ENCODE data around the gene CANT1.
A peak's percentile ranks its signal among the peaks of the same experiment; 100 is the strongest.

Gene CANT1

DNA sequence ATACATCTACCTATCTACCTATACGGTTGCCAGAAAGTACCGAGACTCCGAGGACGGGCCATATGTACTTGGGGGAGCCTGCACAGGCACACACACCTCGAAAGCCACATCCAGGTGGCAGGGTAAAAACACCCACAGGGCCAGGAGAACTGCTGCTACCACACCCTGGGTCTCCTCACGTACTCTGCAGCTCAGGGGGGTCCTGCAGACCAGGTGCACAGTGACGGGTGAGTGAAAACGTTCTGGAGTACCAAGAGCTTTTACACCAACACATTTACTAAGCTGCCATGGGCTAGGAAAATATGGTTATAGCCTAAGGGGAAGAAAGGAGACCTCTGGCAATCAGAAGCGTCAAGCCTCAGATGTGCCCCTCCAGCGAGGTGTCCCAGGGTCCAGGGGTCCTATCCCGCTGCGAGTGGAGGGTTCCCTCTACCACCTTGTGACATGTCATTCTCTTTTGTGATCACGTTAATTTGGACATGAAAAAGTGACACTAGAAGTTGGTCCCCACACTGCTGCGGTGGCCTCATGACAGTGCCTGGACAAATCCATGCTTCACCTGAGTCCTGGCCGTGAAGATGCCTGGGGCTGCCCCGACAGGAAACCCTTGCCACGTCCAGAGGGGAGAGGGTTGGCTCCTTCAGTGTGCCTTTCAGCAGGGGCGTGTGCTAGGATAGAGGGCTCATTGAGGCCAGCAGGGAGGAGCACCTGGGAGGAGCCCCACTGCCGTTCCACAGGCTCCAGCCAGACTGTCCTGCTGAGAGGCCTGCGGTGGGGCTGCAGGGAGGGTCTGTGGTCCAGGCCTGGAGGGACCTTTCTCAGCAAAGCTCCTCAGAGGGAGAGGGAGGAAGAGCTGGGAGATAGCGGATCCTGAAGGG is 1.8 kb downstream of the CANT1 start:
- no peak for DNase-seq

DNA sequence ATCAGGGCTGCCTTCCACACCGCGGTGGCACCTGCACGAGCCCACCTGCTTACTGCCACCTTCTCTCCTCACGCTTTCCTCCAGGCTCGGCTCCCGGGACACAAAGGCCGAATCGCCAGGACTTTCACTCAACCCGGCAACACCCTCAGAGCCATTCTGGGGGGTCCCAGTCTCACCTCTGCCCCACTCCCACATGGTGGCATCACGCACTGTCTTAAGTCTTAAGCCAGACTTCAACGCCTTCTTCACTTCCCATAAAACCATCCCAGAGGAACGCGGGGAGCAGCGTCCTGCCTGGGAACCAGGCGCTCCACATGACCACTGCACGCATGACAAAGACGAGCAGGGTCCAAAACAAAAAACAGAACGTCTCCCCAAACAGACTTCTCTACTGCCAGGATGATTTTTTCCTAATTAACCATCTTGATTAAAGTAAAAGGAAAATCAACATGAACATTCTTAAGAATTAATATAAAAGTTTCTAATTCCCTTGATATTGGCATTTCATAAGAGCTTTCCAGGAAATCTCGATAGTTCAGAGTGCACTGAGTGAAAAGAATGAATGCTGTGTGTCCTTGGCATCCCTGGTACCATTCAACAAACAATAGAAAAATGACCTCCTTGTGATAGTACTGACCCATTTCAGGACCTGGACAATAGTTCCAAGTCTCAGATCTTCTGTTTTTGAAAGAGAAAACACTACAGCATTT is 2.6 kb downstream of the CANT1 start:
- DNase-seq = no peak

DNA sequence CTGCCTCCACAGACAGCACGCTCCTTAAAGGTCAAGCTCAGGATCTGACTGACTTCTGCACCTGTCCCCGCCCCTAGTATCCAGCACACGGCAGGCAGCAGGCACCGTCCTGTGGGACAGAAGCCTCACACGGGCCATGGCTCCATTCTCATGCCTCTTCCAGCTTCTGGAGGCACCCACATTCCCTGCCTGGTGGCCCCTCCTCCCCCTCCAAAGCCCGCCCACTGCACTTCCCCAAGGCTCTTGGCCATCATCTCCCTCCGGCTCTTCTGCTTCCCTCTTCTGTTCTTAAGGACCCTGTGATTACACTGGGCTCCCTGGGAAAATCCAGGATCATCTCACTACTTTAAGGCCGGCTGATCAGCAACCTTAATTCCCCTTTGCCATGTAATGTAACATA is 3.5 kb downstream of the CANT1 start:
- DNase-seq = no peak

DNA sequence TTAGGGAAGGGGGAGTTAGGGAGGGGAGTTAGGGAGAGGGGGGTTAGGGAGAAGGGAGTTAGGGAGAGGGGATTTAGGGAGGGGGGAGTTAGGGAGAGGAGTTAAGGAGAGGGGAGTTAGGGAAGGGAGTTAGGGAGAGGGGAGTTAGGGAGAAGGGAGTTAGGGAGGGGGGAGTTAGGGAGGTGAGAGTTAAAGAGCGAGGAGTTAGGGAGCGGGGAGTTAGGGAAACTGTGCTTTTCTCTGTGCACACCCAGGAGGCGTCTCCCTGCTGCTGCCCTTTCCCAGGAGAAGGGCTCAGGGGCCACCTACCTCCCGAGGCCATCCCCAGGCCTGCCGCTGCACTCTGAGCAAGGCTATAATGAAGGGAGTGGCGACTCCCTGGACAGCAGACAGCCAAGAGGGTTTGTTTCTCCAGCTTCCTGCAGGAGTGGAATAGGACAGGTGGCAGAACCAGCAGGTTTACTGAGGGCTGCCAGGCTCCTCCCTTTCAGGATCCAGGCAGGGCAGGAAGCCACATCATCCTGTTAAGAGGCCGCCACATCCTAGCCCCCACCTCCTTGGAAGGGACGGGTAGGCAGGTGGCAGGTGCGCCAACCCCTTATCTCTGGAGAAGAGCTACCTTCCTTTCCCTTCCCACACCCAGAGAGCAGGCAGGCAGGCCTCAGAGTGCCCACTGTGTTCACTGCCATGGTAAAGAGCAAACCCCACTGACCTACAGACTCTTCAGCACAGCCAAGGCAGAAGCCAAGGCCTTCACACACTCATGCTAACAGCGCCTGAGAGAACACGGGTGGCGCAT is 4.3 kb downstream of the CANT1 start:
- DNase-seq = peak; percentile 86

DNA sequence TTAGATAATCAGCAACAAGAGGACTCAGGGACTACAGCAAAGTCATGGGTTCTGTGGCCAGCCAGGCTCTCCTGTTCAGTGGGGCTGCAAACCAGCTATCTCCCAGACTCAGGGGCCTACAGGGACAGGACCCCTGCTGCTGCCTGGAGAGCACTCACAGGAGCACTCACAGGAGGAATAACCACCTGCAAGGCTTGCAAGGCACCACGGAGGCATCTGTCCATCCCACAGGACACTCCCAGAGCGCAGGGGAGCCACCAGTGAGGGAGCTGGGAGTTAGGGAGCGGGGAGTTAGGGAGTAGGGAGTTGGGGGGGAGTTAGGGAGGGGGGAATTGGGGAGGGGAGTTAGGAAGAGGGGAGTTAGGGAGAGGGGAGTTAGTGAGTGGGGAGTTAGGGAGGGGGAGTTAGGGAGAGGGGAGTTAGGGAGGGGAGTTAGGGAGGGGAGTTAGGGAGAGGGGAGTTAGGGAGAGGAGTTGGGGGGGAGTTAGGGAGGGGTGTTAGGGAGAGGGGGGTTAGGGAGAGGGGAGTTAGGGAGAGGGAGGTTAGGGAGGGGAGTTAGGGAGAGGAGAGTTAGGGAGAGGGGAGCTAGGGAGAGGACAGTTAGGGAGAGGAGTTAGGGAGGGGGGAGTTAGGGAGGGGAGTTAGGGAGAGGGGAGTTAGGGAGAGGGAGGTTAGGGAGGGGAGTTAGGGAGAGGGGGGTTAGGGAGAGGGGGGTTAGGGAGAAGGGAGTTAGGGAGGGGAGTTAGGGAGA is 5.7 kb downstream of the CANT1 start:
- DNase-seq = no peak

DNA sequence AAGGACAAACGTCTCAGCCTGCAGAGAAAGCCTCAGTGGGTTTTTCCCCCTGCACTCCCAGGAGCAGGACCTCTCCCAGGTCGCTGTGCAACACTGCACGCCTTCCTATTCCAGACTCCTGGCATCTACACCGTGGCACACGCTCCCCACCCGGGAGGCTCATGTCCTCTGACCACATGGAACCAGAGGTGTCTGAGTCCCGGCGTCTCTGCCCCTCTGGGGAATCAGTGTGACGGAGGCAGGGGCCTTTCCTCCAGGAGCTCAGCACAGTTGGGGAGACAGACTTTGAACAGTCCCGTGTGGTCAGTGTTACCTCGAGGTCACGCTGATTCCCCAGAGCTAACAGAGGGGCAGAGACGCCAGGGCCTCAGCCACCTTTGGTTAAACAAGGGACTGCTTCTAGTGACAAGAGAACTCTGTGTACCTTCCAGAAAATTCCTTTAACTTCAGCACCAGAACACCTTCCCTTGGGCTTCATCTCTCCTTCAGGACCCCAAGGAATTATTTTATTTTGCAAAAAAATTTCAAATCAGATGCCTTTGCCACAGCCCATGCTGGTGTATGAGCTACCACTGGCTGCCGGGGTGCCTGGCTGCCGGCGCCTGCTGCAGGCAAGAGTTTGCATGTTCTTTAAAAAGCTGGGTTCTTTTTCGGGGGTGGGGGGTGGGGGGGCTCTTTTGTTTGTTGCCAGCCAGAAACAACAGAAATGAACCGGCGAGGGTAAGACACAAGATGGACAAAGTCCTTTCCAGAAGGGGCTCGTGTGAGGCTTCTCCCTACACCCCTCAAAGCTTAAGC is 6.6 kb downstream of the CANT1 start:
- DNase-seq = no peak

DNA sequence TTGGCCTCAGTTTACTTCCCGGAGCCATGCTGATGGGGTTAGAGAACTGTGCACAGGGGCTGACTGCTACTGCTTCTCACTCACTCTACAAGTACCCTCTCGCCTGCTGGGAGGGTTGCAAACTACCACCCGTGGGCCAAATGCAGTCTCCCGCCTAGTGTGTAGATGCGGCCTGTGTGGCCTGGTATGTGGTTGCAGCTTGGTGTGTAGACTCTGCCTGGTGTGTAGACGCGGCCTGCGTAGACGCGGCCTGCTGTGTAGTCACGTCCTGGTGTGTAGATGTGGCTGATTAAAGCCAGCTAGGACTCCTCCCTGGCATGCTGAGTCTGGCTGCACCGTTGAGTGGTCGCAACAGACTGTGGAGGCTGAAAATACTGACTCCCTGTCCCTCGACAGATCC is 7.3 kb downstream of the CANT1 start:
- DNase-seq = no peak

DNA sequence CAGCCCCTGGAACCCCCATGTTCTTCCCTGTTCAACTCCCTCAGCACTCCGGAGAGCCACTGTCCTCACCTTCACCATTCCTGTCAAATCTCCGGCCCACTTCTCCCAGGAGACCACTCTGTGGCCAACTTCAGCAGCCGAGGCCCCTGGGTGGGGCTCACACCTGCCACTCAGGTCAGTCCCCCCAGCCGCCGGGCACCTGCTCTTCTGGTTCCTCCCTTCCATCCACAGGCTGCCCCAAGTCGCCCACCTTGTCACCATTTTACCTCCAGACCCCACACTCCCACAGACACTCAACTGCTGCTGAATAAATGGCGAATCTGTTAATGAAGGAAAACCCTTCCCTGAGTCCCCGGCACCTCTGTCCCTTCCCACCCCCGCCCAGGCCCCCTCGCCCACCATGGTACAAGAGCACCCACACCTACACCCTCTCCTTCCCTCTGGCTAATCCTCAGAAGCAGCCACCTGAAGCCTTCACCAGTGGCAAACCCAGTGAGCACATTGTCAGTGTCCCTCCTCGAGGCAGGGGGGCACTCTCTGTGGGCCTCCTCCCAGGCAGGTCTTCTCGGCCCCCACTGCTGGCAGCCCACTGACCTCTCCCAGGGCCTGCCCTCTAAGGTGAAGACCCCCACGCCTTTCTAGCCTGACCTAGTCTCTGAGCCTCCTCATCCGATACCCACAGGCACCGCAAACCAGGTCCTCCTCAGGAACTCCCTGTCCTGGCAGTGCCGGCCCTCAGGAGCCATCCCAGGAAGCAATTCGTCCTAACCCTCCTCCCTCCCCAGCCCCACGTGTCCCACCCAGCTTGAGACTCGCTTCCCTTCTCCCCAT is 8.2 kb downstream of the CANT1 start:
- DNase-seq = no peak

DNA sequence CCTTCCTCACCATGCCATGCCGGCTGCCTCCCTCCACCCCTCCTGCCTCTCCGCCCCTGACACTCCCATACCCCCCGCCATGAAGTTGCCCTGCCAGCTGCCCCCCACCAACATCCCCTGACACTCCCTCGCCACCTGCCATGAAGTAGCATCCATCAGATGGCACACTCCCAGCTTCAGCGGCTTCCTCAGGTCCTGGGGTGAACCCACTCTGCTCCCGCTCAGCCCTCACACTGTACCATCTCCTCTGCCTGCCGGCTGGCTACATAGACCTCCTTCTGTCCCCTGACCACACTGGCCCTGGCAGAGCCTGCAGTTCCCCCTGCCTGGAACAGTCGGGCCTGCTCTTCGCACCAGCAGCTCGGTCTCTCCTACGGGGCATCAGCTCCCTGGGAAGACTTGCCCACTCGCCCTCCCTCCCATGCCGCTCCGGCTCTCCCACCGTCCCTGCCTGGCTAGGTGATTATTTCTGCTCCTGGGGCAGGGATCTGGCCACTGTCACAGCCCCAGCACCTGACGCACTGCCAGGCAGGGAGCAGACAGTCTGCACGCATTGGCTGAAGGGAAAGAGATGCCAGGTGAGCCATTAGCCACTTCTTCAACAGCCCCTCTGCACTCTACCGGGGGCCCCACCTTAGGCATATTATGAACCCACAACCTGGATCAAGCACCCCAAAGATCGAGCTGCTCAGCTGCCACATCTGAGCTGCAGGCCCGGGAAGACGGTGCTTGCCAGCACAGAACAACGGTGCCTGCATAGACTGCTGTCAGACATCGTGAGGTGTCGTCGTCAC is 9.0 kb downstream of the CANT1 start:
- no peak for DNase-seq

DNA sequence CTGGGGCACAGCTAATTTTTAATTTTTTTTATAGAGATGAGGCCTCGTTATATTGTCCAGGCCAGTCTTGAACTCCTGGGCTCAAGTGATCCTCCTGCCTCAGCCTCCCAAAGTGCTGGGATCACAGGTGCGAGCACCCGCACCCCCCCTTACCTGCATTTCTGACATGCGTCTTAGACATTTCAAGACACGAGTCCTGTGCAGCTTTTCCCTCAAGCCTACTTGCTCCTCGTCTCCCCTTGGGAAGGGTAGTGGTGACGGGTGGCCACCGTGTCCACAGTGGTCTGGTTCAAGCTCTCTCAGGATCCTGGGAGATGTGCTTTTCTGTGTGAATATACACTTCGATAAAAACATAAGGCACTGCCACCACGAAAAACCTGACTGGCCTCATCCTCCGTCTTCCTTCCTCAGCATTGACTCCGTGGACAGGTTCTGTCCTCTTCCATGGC is 9.6 kb downstream of the CANT1 start:
- DNase-seq = no peak

DNA sequence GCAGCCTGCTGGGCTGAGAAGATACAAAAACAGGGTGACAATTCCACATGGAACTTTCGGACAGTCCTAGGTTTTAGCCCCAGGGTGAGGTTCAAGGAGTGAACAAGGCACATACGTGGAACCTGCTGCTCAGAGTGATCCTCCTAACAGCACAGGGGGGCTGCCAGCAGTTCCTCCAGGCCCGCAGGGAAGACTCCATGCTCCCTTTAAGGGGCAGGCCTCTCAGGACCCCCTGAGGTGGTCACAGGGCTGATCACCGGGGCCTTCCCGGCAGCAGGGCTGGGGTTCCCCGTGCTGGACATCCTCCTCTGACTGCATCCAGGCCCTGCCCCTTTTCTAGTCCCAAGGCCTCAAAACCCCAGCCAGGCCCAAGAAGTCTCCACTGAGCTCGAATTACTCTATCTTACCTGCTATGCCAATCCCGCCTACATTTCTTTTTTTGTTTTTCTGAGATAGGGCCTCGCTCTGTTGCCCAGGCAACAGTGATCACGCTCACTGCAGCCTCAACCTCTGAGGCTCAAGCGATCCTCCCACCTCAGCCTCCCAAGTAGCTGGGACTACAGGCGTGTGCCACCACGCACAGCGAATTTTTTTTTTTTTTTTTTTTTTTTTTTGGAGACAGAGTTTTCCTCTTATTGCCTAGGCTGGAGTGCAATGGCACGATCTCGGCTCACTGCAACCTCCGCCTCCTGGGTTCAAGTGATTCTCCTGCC is 10.4 kb downstream of the CANT1 start:
- DNase-seq = no peak

DNA sequence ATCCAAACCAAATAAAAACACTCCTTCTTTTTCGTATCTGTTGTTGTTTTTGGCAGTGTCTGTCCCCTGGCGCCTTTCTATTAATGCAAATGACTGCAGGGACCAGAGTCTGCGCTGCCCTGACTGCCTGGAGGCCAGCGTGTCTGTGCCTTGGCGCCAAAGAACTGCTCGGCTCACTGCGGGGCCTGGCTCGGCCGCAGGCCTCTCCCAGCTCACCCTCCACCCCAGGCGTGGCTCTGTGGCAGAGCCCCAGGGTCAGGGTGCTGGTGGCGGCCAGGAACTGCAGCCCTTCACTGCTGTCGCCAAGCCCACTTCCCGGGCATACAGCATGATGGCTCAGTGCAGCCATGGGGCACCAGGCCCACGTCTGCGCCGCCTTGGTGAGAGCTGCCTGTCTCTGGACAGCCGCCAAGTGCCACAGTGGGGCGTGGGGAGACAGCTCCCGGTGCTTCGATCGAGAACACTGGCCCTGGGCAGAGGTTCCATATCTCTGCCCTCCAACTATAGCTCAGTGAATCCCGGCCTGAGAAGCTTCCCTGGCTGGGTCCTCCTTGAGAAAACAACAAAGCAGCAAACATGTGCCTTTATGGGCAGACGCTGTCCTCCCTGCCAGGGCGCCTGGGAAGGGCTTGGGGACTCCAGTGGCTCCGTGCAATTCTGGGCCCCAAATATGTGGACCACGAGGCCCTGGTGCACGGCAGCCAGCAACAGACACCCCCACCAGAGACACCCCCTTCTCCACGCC is 11.1 kb downstream of the CANT1 start:
- DNase-seq = no peak

DNA sequence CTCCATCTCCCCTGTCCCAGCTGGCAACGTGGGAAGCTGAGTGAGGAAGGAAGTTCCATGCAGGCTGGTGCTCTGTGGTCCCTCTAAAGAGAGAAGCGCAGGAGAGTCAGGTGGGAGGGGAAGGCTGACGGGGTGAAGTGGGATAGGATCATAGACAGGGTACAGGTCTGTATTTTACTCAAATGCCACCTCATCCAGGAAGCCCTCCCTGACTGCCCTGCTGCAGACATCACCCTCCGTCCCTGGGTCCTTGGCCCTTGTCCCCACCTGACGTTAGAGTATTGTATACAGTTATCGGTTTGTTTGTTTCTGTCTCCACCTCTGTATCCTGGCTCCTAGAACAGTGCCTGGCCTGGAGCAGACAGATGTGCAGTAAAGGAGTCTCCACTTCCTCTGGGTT is 11.7 kb downstream of the CANT1 start:
- no peak for DNase-seq

DNA sequence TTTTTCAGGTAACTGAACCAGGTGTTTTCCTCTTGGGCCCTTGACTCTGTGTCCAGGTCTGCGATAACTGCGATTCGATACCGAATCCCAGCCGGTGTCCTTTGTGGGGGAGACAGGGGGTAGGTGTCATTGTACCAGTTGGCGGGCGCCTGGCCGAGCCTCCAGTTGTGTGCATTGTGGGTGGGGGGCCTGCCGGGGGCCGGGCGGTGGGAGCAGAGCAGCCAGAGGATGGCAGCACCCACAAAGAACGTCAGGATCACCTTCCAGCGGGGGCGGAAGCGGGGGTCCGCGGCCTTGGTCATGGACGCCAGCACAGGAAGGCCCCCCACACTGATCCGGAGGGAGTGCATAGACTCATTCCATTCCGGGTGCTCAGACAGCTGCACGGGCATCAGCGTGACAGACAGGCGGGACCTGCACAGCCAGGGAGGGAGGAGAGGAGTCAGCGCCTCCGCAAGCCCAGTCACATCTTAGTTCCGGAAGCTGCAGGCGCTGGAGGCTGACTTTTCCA is 12.3 kb downstream of the CANT1 start:
- DNase-seq = no peak

DNA sequence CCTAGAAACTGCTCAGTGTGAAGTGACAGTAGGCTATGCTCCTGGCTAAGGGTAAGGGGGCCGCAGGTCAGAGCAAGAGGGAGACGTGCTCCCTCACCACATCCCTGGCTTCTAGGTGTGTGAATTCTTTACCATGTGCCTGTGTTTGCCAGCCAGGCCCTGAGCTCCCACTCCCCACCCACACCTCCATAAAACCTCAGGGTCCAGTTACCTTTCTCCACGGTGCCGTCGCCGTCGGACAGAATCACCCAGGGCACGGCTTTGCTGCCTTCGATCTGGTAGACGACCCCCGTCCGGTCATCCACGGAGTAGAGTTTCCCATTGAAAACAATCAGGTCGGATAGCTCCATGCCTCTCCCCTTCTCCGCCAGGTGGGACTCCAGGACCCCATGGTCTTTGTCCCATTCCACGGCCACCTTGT is 12.8 kb downstream of the CANT1 start:
- DNase-seq = no peak

DNA sequence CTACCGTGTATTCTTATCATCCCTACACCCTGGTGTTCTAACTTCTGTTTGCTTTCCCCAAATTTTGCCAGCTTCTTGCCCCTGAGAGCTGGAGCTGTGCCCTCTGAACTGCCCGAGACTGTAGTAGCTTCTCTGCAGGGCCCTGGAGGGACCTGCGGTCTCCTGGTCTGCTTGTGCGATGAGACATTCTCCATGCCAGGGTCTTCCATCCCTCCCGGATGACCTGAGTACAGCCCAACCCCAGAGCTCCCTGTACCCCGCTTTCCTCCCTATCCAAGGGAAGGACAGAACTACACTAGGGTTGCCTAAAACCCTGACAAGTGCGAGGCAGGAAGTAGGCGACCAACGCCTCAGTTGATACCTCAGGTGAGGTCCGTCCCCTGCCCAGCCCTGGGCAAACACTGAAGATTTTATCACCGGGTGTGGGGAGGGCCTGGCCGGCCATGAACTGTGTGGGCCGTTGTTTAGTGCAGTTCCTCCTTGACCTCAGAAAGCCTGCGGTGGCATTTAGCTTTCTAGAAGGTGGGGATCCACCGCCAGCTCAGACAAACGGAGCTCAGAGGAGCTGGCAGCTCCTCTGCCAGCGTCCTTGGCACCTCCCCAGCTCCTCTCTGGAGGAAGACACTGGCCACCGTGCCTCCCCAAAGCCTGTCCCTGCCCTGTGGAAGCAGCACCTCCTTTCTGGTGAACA is 13.7 kb downstream of the CANT1 start:
- no peak for DNase-seq

DNA sequence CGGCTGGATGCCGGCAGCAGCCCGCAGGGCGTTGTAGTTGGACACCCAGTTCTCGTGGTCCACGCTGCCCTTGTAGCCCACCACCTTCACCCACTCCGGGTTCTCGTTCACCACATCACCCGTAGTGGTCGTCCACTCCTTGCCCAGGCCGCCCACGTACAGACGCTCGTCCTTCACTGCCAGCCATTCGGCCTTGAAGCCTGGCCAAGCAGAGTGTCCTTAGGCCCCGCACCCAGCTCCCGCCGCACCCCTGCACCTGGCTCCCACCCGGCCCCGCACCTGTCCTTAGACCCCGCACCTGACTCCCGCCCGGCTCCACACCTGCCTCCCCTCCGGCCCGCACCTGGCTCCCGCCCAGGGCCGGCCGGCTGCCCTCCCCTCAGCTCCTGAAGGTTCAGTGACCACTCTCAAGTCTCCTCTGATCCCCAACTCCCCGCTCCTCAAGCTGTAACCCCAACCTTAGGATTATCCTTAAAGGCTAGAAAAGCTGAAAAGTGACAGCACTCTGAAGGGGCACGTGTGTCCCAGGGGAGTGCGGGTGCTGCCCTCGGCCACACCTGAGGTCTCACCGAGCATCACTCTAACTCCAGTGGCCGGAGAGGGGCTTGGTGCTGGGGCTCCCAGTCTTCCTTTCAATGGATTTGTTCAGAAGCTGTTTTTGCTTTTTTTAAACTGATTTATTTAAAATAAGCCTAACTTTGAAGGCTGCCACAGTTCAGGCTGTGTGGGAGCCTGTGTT is 14.4 kb downstream of the CANT1 start:
- DNase-seq = no peak

Data from NCI-H2081 treated with DMSO at 0.1 percent for 48 hours (cell line).